ENCODE measurements around the gene POLH.
"Not testable (repeated sequence)": the region's sequence is repeated elsewhere in the genome, so short reads cannot be mapped to it uniquely, and the experiment has no call there.

POLH gene

GRCh38 chr6:43629505-43630300 is 53.7 kb downstream of the POLH start:
- Mint-ChIP-seq H3K36me3 (ENCODE audit: low read depth) (peaks cover 23% of the 10 kb centered on the region), H3K27ac (peak overlapping the region; percentile 99), H3K4me1 (ENCODE audit: low read depth) (peaks cover 27% of the 10 kb centered on the region), H3K4me3 (peak overlapping the region; percentile 97), H3K27me3 (ENCODE audit: low read depth) (no peaks in the 10 kb centered on the region), H3K9me3 (no peaks in the 10 kb centered on the region)
- DNase-seq (ENCODE audit: low spot score): peak; percentile 93

DNA sequence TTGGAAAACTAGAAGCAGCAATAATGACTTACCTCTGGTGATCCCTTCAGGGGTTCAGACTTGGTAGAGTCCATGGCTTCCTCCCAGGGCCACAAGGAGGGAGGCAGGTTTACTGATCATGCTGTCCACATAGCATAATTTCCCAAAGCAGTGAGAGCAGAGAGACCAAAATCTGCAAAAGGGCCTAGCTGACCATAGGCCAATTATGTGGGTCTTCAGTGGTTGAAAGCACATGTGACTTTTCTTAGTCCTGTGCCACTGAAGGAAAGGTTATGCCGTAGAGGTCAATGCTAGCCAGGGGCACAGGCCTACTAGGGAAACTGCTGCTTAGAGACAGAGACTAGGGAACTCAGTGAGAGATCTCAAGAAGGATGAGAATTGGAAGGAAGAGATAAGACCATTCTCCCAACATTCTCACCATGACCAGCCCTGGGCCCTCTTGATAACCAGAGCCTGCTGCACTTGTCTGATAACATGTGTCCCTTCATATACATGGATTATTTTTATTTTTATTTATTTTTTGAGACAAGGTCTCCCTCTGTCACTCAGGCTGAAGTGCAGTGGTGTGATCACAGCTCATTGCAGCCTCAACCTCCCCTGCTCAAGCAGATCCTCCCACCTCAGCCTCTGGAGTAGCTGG is 55.1 kb downstream of the POLH start:
- Mint-ChIP-seq H3K9me3 (no peaks in the 10 kb centered on the region), H3K36me3 (ENCODE audit: low read depth) (peaks cover 15% of the 10 kb centered on the region), H3K4me3 (peak overlapping the region; percentile 43), H3K27ac (peak overlapping the region; percentile 84), H3K27me3 (ENCODE audit: low read depth) (no peaks in the 10 kb centered on the region), H3K4me1 (ENCODE audit: low read depth) (peaks cover 37% of the 10 kb centered on the region)
- DNase-seq (ENCODE audit: low spot score): no peak

- H3K9me3 Mint-ChIP-seq; H3K4me3 Mint-ChIP-seq; H3K27ac Mint-ChIP-seq; DNase-seq (ENCODE audit: low spot score); H3K27me3 Mint-ChIP-seq (ENCODE audit: low read depth): not testable (repeated sequence)
- H3K36me3 Mint-ChIP-seq (ENCODE audit: low read depth): peaks cover 13% of the 10 kb centered on the region
- peaks cover 32% of the 10 kb centered on the region for H3K4me1 Mint-ChIP-seq (ENCODE audit: low read depth)
Observed at GRCh38 chr6:43633002-43633401, 57.0 kb downstream of the POLH start.

DNA sequence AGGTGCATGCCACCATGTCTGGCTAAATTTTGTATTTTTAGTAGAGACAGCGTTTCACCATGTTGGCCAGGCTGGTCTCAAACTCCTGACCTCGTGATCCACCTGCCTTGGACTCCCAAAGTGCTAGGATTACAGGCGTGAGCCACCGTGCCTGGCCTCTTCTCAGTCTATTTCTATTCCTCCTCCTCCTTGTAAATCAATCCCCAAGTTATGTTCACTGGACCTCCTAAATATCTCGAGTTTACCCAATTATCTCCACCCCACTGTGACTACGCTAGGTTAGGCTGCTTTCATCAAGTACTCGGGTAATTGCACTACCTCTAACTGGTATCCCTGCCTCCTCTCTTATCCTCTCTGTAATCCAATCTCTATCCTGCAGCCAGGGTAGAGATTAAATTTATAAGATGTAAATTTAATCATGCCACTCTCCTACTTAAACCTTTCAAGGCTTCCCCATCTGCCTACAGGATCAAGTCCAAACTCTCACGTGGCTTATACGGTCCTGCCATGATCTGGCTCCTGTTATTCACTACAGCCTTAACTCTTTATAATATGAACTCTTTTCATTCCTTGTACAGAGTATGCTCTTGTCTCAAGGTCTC is 58.8 kb downstream of the POLH start:
- Mint-ChIP-seq H3K36me3 (ENCODE audit: low read depth) (peaks cover 19% of the 10 kb centered on the region), H3K9me3 (no peaks in the 10 kb centered on the region), H3K27me3 (ENCODE audit: low read depth) (no peaks in the 10 kb centered on the region), H3K27ac (peak overlapping the region; percentile 92), H3K4me3 (peak overlapping the region; percentile 98), H3K4me1 (ENCODE audit: low read depth) (peaks cover 36% of the 10 kb centered on the region)
- DNase-seq (ENCODE audit: low spot score): no peak

DNA sequence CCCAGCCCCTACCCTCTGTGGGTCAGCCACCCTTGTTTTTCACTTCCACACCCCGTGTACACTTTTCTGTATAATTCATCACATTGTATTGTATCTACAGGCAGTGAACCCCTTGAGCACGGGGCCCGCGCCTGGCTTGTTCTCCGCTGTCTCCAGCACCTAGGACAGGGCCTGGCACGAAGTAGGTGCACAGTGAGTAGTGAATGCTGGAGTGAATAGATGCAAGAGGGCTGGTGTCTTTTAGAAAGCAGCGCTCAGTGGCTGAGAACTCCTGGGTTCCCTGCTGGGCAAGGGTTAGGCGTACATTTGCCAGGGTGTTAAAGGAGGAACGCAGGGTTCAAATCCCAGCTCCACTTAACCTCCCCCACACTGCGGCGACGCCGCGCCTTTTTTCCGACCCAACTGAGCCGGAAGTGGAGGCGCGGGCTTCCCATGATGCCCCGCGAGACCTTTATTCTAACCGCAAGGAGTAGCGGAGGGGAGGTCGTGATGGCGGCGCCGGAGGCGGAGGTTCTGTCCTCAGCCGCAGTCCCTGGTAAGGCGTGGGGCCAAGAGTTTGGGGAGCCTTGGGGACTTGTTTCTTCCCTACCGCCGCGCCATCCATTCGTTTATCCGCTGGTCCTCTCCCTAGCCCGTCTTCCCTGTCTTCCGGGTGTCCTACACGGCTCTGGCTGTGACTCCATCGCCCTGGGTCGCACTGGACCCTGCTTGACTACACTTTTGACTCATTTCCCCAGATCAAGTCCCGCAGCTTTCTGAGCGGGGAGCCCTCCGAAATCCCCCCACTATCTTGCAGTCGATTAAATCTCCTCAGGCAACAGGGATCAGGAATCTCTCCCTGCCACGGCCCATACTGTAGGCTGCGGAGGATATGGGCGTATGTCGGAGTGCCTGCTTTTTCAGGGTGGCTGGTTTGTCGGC is 59.7 kb downstream of the POLH start, which contains the start of gene MAD2L1BP:
TSS of gene MAD2L1BP (plus strand) at position 454 of the 921 bp plus-strand sequence. CDS start at position 490, 36 bp downstream.
- H3K27ac Mint-ChIP-seq: peak within 1 kb of the TSS; percentile 92
- H3K4me3 Mint-ChIP-seq: peak within 1 kb of the TSS; percentile 98
- H3K4me1 Mint-ChIP-seq (ENCODE audit: low read depth): peaks cover 38% of the 10 kb centered on the region
- no peaks in the 10 kb centered on the region for H3K27me3 Mint-ChIP-seq (ENCODE audit: low read depth)
- peak; percentile 89 for DNase-seq (ENCODE audit: low spot score)
- H3K36me3 Mint-ChIP-seq (ENCODE audit: low read depth): peaks cover 27% of the 10 kb centered on the region
- H3K9me3 Mint-ChIP-seq: no peaks in the 10 kb centered on the region

DNA sequence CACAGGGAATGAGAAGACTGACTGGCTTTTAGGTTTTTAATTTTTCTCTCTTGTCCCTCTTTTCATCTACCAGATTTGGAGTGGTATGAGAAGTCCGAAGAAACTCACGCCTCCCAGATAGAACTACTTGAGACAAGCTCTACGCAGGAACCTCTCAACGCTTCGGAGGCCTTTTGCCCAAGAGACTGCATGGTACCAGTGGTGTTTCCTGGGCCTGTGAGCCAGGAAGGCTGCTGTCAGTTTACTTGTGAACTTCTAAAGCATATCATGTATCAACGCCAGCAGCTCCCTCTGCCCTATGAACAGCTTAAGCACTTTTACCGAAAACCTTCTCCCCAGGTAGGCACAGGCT is 60.3 kb downstream of the POLH start:
- H3K4me1 Mint-ChIP-seq (ENCODE audit: low read depth): peaks cover 34% of the 10 kb centered on the region
- H3K4me3 Mint-ChIP-seq: peak overlapping the region; percentile 98
- peak overlapping the region; percentile 92 for H3K27ac Mint-ChIP-seq
- peaks cover 29% of the 10 kb centered on the region for H3K36me3 Mint-ChIP-seq (ENCODE audit: low read depth)
- DNase-seq (ENCODE audit: low spot score): no peak
- H3K9me3 Mint-ChIP-seq: no peaks in the 10 kb centered on the region
- H3K27me3 Mint-ChIP-seq (ENCODE audit: low read depth): no peaks in the 10 kb centered on the region

DNA sequence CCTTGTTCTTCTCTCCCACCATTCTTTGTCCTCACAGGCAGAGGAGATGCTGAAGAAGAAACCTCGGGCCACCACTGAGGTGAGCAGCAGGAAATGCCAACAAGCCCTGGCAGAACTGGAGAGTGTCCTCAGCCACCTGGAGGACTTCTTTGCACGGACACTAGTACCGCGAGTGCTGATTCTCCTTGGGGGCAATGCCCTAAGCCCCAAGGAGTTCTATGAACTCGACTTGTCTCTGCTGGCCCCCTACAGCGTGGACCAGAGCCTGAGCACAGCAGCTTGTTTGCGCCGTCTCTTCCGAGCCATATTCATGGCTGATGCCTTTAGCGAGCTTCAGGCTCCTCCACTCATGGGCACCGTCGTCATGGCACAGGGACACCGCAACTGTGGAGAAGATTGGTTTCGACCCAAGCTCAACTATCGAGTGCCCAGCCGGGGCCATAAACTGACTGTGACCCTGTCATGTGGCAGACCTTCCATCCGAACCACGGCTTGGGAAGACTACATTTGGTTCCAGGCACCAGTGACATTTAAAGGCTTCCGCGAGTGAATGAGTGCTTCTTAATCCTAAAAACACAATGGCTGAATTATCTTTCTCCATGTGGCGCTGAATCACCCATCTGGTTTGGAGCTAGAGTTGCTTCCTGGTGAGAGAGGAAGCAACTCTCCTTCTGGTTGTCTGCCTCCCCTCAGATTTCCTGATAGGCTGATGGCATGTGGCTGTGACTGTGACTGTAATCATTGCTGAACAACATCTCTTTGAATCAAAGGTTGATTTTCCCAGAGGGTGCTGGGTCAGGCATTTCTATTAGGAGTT is 64.2 kb downstream of the POLH start:
- peaks cover 41% of the 10 kb centered on the region for H3K36me3 Mint-ChIP-seq (ENCODE audit: low read depth)
- peaks cover 27% of the 10 kb centered on the region for H3K4me1 Mint-ChIP-seq (ENCODE audit: low read depth)
- H3K27me3 Mint-ChIP-seq (ENCODE audit: low read depth): no peaks in the 10 kb centered on the region
- no peak overlapping the region for H3K27ac Mint-ChIP-seq
- H3K9me3 Mint-ChIP-seq: no peaks in the 10 kb centered on the region
- DNase-seq (ENCODE audit: low spot score): no peak
- no peak overlapping the region for H3K4me3 Mint-ChIP-seq

- Mint-ChIP-seq H3K27me3 (ENCODE audit: low read depth) (peaks cover 2% of the 10 kb centered on the region), H3K36me3 (ENCODE audit: low read depth) (peaks cover 20% of the 10 kb centered on the region), H3K4me3 (peak within 1 kb of the TSS; percentile 79), H3K9me3 (no peaks in the 10 kb centered on the region), H3K27ac (no peak within 1 kb of the TSS), H3K4me1 (ENCODE audit: low read depth) (peaks cover 10% of the 10 kb centered on the region)
- DNase-seq (ENCODE audit: low spot score): peak; percentile 70
Observed at GRCh38 chr6:43644940-43645612, 69.1 kb downstream of the POLH start, which contains the start of gene RSPH9. Gene RSPH9 (plus strand): TSS chr6:43645036. CDS start chr6:43645099, 63 bp downstream.

- Mint-ChIP-seq H3K4me3 (peak overlapping the region; percentile 79), H3K27me3 (ENCODE audit: low read depth) (peaks cover 2% of the 10 kb centered on the region), H3K36me3 (ENCODE audit: low read depth) (peaks cover 15% of the 10 kb centered on the region), H3K9me3 (no peaks in the 10 kb centered on the region), H3K27ac (no peak overlapping the region), H3K4me1 (ENCODE audit: low read depth) (peaks cover 5% of the 10 kb centered on the region)
- no peak for DNase-seq (ENCODE audit: low spot score)
Observed at GRCh38 chr6:43645613-43645964, 69.6 kb downstream of the POLH start.

- DNase-seq (ENCODE audit: low spot score): no peak
- Mint-ChIP-seq H3K27me3 (ENCODE audit: low read depth) (peaks cover 2% of the 10 kb centered on the region), H3K36me3 (ENCODE audit: low read depth) (peaks cover 6% of the 10 kb centered on the region), H3K27ac (no peak overlapping the region), H3K4me3 (no peak overlapping the region), H3K9me3 (no peaks in the 10 kb centered on the region), H3K4me1 (ENCODE audit: low read depth) (peaks cover 5% of the 10 kb centered on the region)
Observed at GRCh38 chr6:43647613-43648012, 71.6 kb downstream of the POLH start.

GRCh38 chr6:43648248-43648647 is 72.3 kb downstream of the POLH start:
- Mint-ChIP-seq H3K27ac (no peak overlapping the region), H3K4me3 (no peak overlapping the region), H3K36me3 (ENCODE audit: low read depth) (peaks cover 2% of the 10 kb centered on the region), H3K27me3 (ENCODE audit: low read depth) (peaks cover 2% of the 10 kb centered on the region), H3K9me3 (no peaks in the 10 kb centered on the region), H3K4me1 (ENCODE audit: low read depth) (peaks cover 5% of the 10 kb centered on the region)
- no peak for DNase-seq (ENCODE audit: low spot score)

DNA sequence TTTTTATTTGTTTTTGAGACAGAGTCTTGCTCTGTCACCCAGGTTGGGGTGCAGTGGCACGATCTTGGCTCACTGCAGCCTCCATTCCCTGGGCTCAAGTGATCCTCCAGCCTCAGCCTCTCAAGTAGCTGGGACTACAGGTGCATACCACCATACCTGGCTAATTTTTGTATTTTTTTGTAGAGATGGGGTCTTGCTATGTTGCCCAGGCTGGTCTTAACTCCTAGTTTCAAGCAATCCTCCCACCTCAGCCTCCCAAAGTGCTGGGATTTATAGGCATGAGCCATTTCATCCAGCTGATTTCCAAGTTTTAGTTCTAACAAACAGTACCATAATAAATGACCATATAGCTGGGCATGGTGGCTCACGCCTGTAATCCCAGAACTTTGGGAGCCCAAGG is 76.8 kb downstream of the POLH start:
- H3K4me1 Mint-ChIP-seq (ENCODE audit: low read depth); H3K9me3 Mint-ChIP-seq; DNase-seq (ENCODE audit: low spot score); H3K36me3 Mint-ChIP-seq (ENCODE audit: low read depth); H3K27me3 Mint-ChIP-seq (ENCODE audit: low read depth); H3K27ac Mint-ChIP-seq; H3K4me3 Mint-ChIP-seq: not testable (repeated sequence)
